ENCODE results near the gene ZNF354C. TPM values are rescaled to one million over a fixed set of nuclear protein-coding genes. Genes with fewer than 3 reads are reported as not detected.

ZNF354C gene
- total and polyA plus RNA-seq, 2 of the 13 experiments (the other 11 are each of a cell fraction or from before 2014, with no cell fraction given): 0.02 TPM; not detected in 1

DNA sequence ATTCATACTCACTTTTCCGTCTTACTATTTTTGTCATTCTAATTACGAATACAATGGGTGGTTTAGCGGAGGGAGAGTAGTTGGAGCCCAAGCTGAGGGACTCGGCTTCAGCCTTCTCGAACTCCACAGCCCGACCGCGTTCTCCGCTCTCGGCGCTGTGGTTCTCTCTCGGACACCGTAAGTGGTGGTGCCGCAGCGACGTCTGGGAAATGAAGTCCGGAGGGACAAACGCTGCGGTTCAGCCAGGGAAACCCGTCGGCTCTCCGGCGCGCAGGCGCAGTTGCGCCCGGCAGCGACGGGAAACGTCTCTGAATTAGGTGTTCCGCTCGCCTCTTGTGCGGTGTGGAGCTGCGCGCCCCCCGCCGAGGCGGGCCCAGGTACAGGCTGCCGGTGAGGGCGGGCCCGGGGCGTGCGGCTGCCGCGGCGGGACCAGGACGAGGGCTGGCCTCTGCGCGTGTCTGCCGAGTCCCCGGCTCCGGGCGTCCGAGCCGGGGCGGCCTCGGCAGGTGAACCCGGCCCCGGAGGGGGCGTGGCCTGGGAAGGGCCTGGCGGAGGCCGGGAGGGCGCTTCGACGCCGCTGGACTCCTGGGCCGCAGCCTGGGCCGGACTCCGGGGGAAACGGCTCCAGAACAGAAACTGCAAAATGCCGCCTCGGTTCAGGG is 36.5 kb upstream of the ZNF354C start, which contains the start of gene ZNF879 (continued):
- TF ChIP-seq, protein P1, sequence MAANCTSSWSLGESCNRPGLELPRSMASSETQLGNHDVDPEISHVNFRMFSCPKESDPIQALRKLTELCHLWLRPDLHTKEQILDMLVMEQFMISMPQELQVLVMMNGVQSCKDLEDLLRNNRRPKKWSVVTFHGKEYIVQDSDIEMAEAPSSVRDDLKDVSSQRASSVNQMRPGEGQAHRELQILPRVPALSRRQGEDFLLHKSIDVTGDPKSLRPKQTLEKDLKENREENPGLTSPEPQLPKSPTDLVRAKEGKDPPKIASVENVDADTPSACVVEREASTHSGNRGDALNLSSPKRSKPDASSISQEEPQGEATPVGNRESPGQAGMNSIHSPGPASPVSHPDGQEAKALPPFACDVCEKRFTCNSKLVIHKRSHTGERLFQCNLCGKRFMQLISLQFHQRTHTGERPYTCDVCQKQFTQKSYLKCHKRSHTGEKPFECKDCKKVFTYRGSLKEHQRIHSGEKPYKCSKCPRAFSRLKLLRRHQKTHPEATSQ (CRISPR knock-in tag; IDR thresholded peaks at IDR 0.05; ENCODE audit: borderline replicate concordance): no peak
- TF ChIP-seq CREB3 (CRISPR knock-in tag; IDR thresholded peaks at IDR 0.05): peak; percentile 86; the same call in 1 of the 2 replicates
- TF ChIP-seq SOX13 (IDR thresholded peaks at IDR 0.05): no peak
- no peak for TF ChIP-seq SOX13 (CRISPR knock-in tag; conservative IDR thresholded peaks at IDR 0.05 in 1 of 2, IDR thresholded peaks at IDR 0.05 in 1 of 2)
- TF ChIP-seq, protein P2, sequence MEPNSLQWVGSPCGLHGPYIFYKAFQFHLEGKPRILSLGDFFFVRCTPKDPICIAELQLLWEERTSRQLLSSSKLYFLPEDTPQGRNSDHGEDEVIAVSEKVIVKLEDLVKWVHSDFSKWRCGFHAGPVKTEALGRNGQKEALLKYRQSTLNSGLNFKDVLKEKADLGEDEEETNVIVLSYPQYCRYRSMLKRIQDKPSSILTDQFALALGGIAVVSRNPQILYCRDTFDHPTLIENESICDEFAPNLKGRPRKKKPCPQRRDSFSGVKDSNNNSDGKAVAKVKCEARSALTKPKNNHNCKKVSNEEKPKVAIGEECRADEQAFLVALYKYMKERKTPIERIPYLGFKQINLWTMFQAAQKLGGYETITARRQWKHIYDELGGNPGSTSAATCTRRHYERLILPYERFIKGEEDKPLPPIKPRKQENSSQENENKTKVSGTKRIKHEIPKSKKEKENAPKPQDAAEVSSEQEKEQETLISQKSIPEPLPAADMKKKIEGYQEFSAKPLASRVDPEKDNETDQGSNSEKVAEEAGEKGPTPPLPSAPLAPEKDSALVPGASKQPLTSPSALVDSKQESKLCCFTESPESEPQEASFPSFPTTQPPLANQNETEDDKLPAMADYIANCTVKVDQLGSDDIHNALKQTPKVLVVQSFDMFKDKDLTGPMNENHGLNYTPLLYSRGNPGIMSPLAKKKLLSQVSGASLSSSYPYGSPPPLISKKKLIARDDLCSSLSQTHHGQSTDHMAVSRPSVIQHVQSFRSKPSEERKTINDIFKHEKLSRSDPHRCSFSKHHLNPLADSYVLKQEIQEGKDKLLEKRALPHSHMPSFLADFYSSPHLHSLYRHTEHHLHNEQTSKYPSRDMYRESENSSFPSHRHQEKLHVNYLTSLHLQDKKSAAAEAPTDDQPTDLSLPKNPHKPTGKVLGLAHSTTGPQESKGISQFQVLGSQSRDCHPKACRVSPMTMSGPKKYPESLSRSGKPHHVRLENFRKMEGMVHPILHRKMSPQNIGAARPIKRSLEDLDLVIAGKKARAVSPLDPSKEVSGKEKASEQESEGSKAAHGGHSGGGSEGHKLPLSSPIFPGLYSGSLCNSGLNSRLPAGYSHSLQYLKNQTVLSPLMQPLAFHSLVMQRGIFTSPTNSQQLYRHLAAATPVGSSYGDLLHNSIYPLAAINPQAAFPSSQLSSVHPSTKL (CRISPR knock-in tag; IDR thresholded peaks at IDR 0.05): no peak
- TF ChIP-seq HOXA3 (CRISPR knock-in tag; IDR thresholded peaks at IDR 0.05): peak; percentile 43
- peak; percentile 82 for TF ChIP-seq ZNF687 (CRISPR knock-in tag; IDR thresholded peaks at IDR 0.05)
- no peak for TF ChIP-seq RARG (CRISPR knock-in tag; IDR thresholded peaks at IDR 0.05; ENCODE audit: low read depth)
- TF ChIP-seq ATF7-NPFF (CRISPR knock-in tag; IDR thresholded peaks at IDR 0.05; ENCODE audit: low read depth): no peak
- no peak for TF ChIP-seq GABPA (IDR thresholded peaks at IDR 0.05; ENCODE audit: low read depth, low read length)
- TF ChIP-seq GABPA (CRISPR knock-in tag; IDR thresholded peaks at IDR 0.05; ENCODE audit: low read depth): 0 out of 2 replicates have a peak, but pooled peaks have one; percentile 10
- TF ChIP-seq DBP (CRISPR knock-in tag; IDR thresholded peaks at IDR 0.05; ENCODE audit: not compliant biosample characterization): no peak
- TF ChIP-seq, protein P3, sequence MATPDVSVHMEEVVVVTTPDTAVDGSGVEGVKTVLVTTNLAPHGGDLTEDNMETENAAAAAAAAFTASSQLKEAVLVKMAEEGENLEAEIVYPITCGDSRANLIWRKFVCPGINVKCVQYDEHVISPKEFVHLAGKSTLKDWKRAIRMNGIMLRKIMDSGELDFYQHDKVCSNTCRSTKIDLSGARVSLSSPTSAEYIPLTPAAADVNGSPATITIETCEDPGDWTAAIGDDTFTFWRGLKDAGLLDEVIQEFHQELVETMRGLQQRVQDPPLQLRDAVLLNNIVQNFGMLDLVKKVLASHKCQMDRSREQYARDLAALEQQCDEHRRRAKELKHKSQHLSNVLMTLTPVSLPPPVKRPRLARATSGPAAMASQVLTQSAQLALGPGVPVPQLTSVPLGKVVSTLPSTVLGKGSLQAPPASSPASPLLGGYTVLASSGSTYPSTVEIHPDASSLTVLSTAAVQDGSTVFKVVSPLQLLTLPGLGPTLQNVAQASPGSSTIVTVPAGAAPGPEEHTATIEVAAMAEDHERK (CRISPR knock-in tag; IDR thresholded peaks at IDR 0.05; ENCODE audit: low read depth): no peak
- TF ChIP-seq MIXL1 (CRISPR knock-in tag; IDR thresholded peaks at IDR 0.05): 0 out of 2 replicates have a peak, but pooled peaks have one; percentile 41
- no peak for TF ChIP-seq ZNF674 (CRISPR knock-in tag; IDR thresholded peaks at IDR 0.05; ENCODE audit: low read depth)
- peak; percentile 77 for TF ChIP-seq GABPB1 (CRISPR knock-in tag; IDR thresholded peaks at IDR 0.05)

All from HepG2 (cell line).